Measurements from ENCODE around the gene COQ10A. TPM values are rescaled to one million over a fixed set of nuclear protein-coding genes. Genes with fewer than 3 reads are reported as not detected.

Gene COQ10A
- total and polyA plus RNA-seq, 2 donors (not counting 3 experiments of a cell fraction or from before 2014, with no cell fraction given), result 14.7 to 32.4 TPM

DNA sequence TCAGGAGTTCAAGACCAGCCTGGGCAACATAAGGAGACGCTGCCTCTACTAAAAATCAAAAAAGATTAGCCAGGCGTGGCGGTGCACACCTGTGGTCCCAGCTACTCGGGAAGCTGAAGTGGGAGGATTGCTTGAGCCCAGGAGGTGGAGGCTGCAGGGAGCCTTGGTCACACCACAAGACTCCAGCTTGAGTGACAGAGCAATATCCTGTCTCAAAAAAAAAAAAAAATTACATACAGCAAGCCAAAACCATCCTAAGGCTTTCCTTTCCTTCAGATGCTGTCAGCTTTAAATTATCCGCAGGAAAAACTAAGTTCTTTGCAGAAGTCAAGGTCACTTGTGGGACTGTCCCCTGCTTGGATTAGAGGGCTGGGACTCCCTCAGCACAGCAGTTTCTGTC, 32.1 kb downstream of the COQ10A start:
- no TSS peak for BruUV-seq (replicated peaks)
- CTCF ChIA-PET, result interaction anchor here (2.2 kb wide), 2 partner anchors 18 to 165 kb away, joined by 6 read pairs; no protein-coding TSS in a partner anchor
- dilution Hi-C loops (cut with MboI; ENCODE audit: extremely low pct_ligation_motif_present, low sequenced_read_pairs) (no loop called here), intact Hi-C loops (cut with micrococcal nuclease) (no loop called here)
- no peak overlapping the region for H2AFZ ChIP-seq (ENCODE audit: low read depth, low read length)
- no peaks in the 10 kb centered on the region for H3K27me3 ChIP-seq (ENCODE audit: control insufficient read depth in 2 of 2, insufficient read depth in 2 of 2, low read length in 2 of 2)
- DNase-seq (ENCODE audit: low read depth, low spot score), result no peak
- peaks cover 58% of the 10 kb centered on the region for H3K79me2 ChIP-seq (ENCODE audit: control insufficient read depth, insufficient read depth, low read length)
- TF ChIP-seq FOS (IDR thresholded peaks at IDR 0.05; ENCODE audit: borderline replicate concordance, insufficient read depth, low read length), result no peak
- H3K9me1 ChIP-seq (replicated peaks; ENCODE audit: control insufficient read depth, extremely low read depth, insufficient read depth, low read length), result no peaks in the 10 kb centered on the region
- H3K36me3 ChIP-seq (ENCODE audit: control insufficient read depth in 2 of 2, extremely low read depth in 1 of 2, insufficient read depth in 2 of 2, low read length in 2 of 2), result peaks cover 0 to under 1% of the 10 kb centered on the region in 2 experiments
- H3K4me1 ChIP-seq (ENCODE audit: control insufficient read depth, extremely low read depth, insufficient read depth, low read length), result peaks cover 26% of the 10 kb centered on the region
- peak overlapping the region; percentile 91 for H3K4me2 ChIP-seq (ENCODE audit: insufficient read depth, low read length)
- FAIRE-seq, result no peak
- peaks cover 2% of the 10 kb centered on the region for H4K20me1 ChIP-seq (replicated peaks; ENCODE audit: control insufficient read depth, extremely low read depth, insufficient read depth, low read length)
- no peaks in the 10 kb centered on the region for H3K9me3 ChIP-seq (replicated peaks; ENCODE audit: control insufficient read depth, insufficient read depth, low read length)
- H3K4me3 ChIP-seq (replicated peaks in 1 of 3; ENCODE audit: insufficient read depth in 1 of 3, low read depth in 1 of 3, low read length in 3 of 3), result peak overlapping the region; percentile 2 to 91 (median 88)
- POLR2A ChIA-PET, result no interaction called here
- H3K9ac ChIP-seq (replicated peaks; ENCODE audit: extremely low read depth, insufficient read depth, low read length), result peak overlapping the region; percentile 59
- no peak overlapping the region for H3K27ac ChIP-seq (ENCODE audit: insufficient read depth, low read depth, low read length)

DNA sequence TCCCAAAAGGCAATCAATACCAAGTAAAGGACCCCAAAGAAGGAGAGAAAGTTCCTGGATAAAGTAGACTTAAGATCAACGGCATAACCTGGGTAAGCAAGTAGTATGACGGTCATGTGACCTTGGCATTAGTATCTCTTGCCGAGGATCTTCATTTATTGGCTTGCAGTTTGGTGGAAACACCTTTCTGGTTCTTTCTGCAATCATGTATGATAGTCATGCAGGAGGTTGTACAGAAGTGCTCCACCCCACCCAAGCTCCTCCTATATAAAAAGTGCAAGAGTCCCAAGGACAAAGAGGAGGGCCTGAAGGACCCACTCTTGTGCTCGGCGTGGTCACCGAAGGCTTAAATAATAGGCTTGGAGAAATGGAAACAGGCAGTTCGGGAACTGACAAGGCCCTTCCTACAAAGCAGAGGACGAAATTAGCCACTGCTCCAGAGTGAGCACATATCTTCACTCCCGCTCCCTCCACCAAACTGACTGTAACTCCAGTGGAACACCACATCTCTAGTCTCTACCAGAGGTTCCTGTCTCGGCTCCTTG, 32.6 kb downstream of the COQ10A start:
- no peaks in the 10 kb centered on the region for H3K9me3 ChIP-seq (replicated peaks; ENCODE audit: control insufficient read depth, insufficient read depth, low read length)
- peak; percentile 65 for FAIRE-seq
- H3K36me3 ChIP-seq (ENCODE audit: control insufficient read depth in 2 of 2, extremely low read depth in 1 of 2, insufficient read depth in 2 of 2, low read length in 2 of 2), result no peaks in the 10 kb centered on the region
- H3K9ac ChIP-seq (replicated peaks; ENCODE audit: extremely low read depth, insufficient read depth, low read length), result peak overlapping the region; percentile 59
- TF ChIP-seq EZH2 (IDR thresholded peaks at IDR 0.05; ENCODE audit: borderline replicate concordance, low read depth, low read length, severe bottlenecking), result no peak
- TF ChIP-seq, protein P1, sequence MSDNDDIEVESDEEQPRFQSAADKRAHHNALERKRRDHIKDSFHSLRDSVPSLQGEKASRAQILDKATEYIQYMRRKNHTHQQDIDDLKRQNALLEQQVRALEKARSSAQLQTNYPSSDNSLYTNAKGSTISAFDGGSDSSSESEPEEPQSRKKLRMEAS (IDR thresholded peaks at IDR 0.05; ENCODE audit: insufficient read depth, insufficient read length), result no peak
- TF ChIP-seq POLR2A (IDR thresholded peaks at IDR 0.05; ENCODE audit: low read depth, low read length), result peak; percentile 35
- no peak for DNase-seq (ENCODE audit: low read depth, low spot score)
- H4K20me1 ChIP-seq (replicated peaks; ENCODE audit: control insufficient read depth, extremely low read depth, insufficient read depth, low read length), result peaks cover 2% of the 10 kb centered on the region
- peaks cover 53% of the 10 kb centered on the region for H3K79me2 ChIP-seq (ENCODE audit: control insufficient read depth, insufficient read depth, low read length)
- H3K9me1 ChIP-seq (replicated peaks; ENCODE audit: control insufficient read depth, extremely low read depth, insufficient read depth, low read length), result no peaks in the 10 kb centered on the region
- TSS peak; percentile 31 for BruUV-seq (replicated peaks)
- peak overlapping the region; percentile 4 for H2AFZ ChIP-seq (ENCODE audit: low read depth, low read length)
- POLR2A ChIA-PET, result interaction anchor here (1.1 kb wide), 1 partner anchor 102 kb away, joined by 3 read pairs; no protein-coding TSS in a partner anchor
- intact Hi-C loops (cut with micrococcal nuclease) (no loop called here), dilution Hi-C loops (cut with MboI; ENCODE audit: extremely low pct_ligation_motif_present, low sequenced_read_pairs) (no loop called here)
- H3K4me1 ChIP-seq (ENCODE audit: control insufficient read depth, extremely low read depth, insufficient read depth, low read length), result peaks cover 26% of the 10 kb centered on the region
- CTCF ChIA-PET, result interaction anchor here (2.2 kb wide), 2 partner anchors 17 to 165 kb away, joined by 6 read pairs; no protein-coding TSS in a partner anchor
- H3K4me3 ChIP-seq (replicated peaks in 1 of 3; ENCODE audit: insufficient read depth in 1 of 3, low read depth in 1 of 3, low read length in 3 of 3), result peak overlapping the region; percentile 2 to 91 (median 88)
- H3K27me3 ChIP-seq (ENCODE audit: control insufficient read depth in 2 of 2, insufficient read depth in 2 of 2, low read length in 2 of 2), result no peaks in the 10 kb centered on the region
- H3K4me2 ChIP-seq (ENCODE audit: insufficient read depth, low read length), result peak overlapping the region; percentile 91
- H3K27ac ChIP-seq (ENCODE audit: insufficient read depth, low read depth, low read length), result peak overlapping the region; percentile 49

Measured in endothelial cell of umbilical vein (primary cell).